ENCODE data around the gene ABLIM2.

ABLIM2 gene

GRCh38 chr4:8158710-8159536 is at the start of gene ABLIM2:
Gene ABLIM2, minus strand, starts transcription at chr4:8158813. Its CDS starts 124 bp downstream, at chr4:8158689.
- peak; percentile 97 for DNase-seq (ENCODE audit: low spot score)

GRCh38 chr4:8207314-8207713 is 48.7 kb upstream of the ABLIM2 start:
- no peak for DNase-seq (ENCODE audit: low spot score)

- no peak for DNase-seq (ENCODE audit: low spot score)
These were observed 47.4 kb upstream of the ABLIM2 start for GRCh38 chr4:8205749-8206611.

- no peak for DNase-seq (ENCODE audit: low spot score)
These were observed 46.7 kb upstream of the ABLIM2 start for GRCh38 chr4:8205241-8205707.

GRCh38 chr4:8204576-8205227 is 46.1 kb upstream of the ABLIM2 start:
- no peak for DNase-seq (ENCODE audit: low spot score)

GRCh38 chr4:8203817-8204216 is 45.2 kb upstream of the ABLIM2 start:
- no peak for DNase-seq (ENCODE audit: low spot score)

GRCh38 chr4:8203052-8203401 is 44.4 kb upstream of the ABLIM2 start:
- DNase-seq (ENCODE audit: low spot score): no peak

- no peak for DNase-seq (ENCODE audit: low spot score)
These were observed 43.8 kb upstream of the ABLIM2 start for GRCh38 chr4:8202108-8203051.

- no peak for DNase-seq (ENCODE audit: low spot score)
These were observed 42.7 kb upstream of the ABLIM2 start for GRCh38 chr4:8201321-8201781.

GRCh38 chr4:8200302-8200975 is 41.8 kb upstream of the ABLIM2 start:
- DNase-seq (ENCODE audit: low spot score): no peak

GRCh38 chr4:8199594-8200301 is 41.1 kb upstream of the ABLIM2 start:
- DNase-seq (ENCODE audit: low spot score): no peak

- DNase-seq (ENCODE audit: low spot score): peak; percentile 26
These were observed 40.4 kb upstream of the ABLIM2 start, which contains the start of gene SH3TC1 for GRCh38 chr4:8198906-8199593. Gene SH3TC1, plus strand, starts transcription at chr4:8199290. Its CDS starts 5,905 bp downstream, at chr4:8205195.

- no peak for DNase-seq (ENCODE audit: low spot score)
These were observed 39.7 kb upstream of the ABLIM2 start for GRCh38 chr4:8198206-8198905.

- DNase-seq (ENCODE audit: low spot score): no peak
These were observed 38.9 kb upstream of the ABLIM2 start for GRCh38 chr4:8197521-8197920.

- DNase-seq (ENCODE audit: low spot score): no peak
These were observed 37.3 kb upstream of the ABLIM2 start for GRCh38 chr4:8195841-8196458.

- DNase-seq (ENCODE audit: low spot score): no peak
These were observed 36.8 kb upstream of the ABLIM2 start for GRCh38 chr4:8195431-8195830.

GRCh38 chr4:8194306-8195242 is 36.0 kb upstream of the ABLIM2 start:
- DNase-seq (ENCODE audit: low spot score): no peak
